ENCODE data around the gene ZNF48.
A peak's percentile ranks its signal among the peaks of the same experiment; 100 is the strongest.

Gene ZNF48

DNA sequence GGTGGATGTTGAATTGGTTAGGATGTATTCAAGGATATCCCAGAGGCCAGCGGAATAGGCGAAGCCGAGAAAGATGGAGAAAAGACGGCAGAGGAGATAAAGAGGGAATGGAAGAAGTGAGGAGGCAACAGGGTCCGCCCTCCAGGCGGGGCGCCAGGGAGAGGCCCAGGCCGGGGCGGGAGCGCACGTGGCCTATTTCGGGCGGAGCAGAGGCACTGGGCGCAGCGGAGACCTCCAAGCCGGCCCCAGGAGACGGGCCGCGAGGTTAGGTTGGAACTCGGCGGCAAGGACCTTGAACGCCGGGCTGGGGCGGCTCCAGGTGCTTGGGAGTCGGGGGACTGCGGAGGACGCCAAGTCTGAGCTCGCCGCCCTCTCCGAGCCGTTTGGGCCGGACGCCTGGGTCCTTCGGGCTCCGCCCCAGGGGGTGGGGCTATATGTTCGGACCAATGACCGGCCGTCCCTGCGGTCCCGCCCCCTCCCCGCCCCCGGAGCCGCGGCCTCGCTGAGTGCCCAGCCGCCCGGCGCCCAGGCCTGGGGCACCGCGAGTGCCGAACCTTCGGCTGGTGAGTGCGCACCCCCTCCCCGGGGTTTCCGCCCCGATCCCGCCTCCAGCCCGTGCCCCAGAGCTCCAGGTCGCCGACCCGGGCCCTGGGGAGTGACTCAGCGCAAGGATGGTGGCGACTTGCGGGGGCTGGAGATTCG lies 12.0 kb downstream of the ZNF48 start, which contains the start of gene ZNF771:
Gene ZNF771 (plus strand): TSS at position 505 of the 702 bp plus-strand sequence. CDS start 448 bp downstream, outside the sequence.
- DNase-seq (ENCODE audit: low read depth, low spot score) = peak; percentile 88
- H3K4me3 ChIP-seq (ENCODE audit: low read depth, low read length) = peak within 1 kb of the TSS; percentile 75
- no peak for TF ChIP-seq CTCF (IDR thresholded peaks at IDR 0.05; ENCODE audit: low read depth, low read length)
- in situ Hi-C loops (cut with HindIII; ENCODE audit: low sequenced_read_pairs) = no loop called here

- no peak for DNase-seq (ENCODE audit: low read depth, low spot score)
- in situ Hi-C loops (cut with HindIII; ENCODE audit: low sequenced_read_pairs) = no loop called here
- TF ChIP-seq CTCF (IDR thresholded peaks at IDR 0.05; ENCODE audit: low read depth, low read length) = no peak
These were observed 12.7 kb downstream of the ZNF48 start for GRCh38 chr16:30407804-30408534.

DNA sequence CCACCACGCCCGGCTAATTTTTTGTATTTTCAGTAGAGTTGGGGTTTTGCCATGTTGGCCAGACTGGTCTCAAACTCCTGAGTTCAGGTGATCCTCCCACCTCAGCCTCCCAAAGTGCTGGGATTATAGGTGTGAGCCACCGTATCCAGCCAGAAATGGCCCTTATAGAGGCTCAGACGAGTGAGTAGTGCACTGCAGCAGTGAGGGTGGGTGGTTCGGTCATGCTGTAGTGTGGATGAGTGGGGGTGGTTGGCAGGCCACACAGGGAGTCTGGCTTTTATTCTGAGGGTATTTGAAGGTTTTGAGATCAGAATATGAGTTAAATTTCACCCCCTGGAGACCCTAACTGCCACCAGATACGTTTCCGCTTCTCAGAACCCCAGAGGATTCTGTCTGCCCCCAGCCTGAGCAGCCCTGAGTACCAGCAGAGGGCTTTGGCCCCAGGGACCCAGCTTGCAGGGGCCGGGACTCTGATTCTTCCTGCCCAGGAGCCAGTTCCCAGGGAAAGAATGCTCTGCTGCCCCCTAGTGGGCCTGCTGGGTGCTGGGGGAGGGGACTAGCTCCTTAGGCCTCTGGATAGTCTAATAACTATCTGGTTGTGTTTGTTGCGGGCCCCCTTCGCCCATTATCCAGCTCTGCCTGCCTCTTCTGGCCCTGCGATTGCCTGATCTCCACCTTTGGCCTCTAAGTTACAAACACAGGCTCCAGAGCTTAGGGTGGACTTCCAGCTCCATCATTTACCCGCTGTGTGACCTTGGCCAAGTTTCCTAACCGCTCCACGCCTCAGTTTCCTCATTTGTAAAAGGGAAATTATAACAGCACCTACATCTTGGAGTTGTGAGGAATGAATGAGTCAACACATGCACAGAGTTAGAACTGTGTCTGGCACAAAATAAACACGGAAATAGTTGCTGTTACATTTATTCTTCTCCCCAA lies 14.2 kb downstream of the ZNF48 start:
- peak; percentile 84 for DNase-seq (ENCODE audit: low read depth, low spot score)
- TF ChIP-seq CTCF (IDR thresholded peaks at IDR 0.05; ENCODE audit: low read depth, low read length) = peak; percentile 97
- in situ Hi-C loops (cut with HindIII; ENCODE audit: low sequenced_read_pairs) = no loop called here
- no peak overlapping the region for H3K4me3 ChIP-seq (ENCODE audit: low read depth, low read length)

More at GRCh38 chr16:30407804-30408534, 12.7 kb downstream of the ZNF48 start:
- peak overlapping the region; percentile 75 for H3K4me3 ChIP-seq (ENCODE audit: low read depth, low read length)

DNA sequence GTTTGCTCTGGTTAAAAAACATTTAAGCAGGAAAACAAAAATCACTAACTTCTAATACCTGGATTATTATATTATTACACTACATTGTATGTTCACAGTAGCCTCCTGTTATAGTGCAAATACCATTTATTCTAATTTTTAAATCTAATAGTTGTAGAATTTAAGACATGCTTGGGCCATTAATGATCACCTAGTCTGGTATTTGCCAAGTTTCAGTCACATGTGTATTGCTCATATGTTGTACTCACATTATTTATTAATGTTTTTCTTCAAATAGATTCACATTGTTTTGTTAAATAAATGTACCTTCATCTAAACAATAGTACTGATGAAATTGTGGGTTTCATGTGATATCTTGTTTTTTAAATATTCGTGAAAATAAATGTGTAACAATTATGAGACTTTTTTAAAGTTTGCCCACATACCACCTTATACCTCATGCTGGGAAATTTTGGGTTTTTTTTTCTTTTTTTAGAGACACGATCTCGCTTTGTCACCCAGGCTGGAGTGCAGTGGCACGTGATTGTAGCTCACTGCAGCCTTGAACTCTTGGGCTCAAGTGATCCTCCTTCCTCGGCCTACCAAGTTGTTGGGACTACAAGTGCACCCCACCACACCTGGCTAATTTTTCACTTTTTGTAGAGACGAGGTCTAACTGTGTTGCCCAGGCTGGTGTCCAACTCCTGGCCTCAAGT lies 18.0 kb downstream of the ZNF48 start:
- H3K4me3 ChIP-seq (ENCODE audit: low read depth, low read length) = no peak overlapping the region
- in situ Hi-C loops (cut with HindIII; ENCODE audit: low sequenced_read_pairs) = no loop called here
- TF ChIP-seq CTCF (IDR thresholded peaks at IDR 0.05; ENCODE audit: low read depth, low read length) = no peak
- DNase-seq (ENCODE audit: low read depth, low spot score) = no peak

GRCh38 chr16:30414159-30414558 lies 18.9 kb downstream of the ZNF48 start:
- H3K4me3 ChIP-seq (ENCODE audit: low read depth, low read length) = no peak overlapping the region
- in situ Hi-C loops (cut with HindIII; ENCODE audit: low sequenced_read_pairs) = no loop called here
- TF ChIP-seq CTCF (IDR thresholded peaks at IDR 0.05; ENCODE audit: low read depth, low read length) = no peak
- no peak for DNase-seq (ENCODE audit: low read depth, low spot score)
